GM12891 (cell line): Measurements from ENCODE around the gene GLRB.

ENCODE experiments used
- DNase-seq: peaks from one replicate; pipeline ENCODE4 v3.0.0; 2011; ENCODE audit warnings: low spot score; ENCODE audit not compliant: insufficient read length
- FAIRE-seq: peaks from 2 replicates; lab custom pipeline; 2011; peaks lifted over from hg19 to GRCh38; lab: Jason Lieb, UNC
- PAX5 ChIP-seq: IDR thresholded peaks from 2 replicates; pipeline ENCODE4 v1.6.1; 2011; ENCODE audit warnings: low read length, moderate library complexity, mild to moderate bottlenecking; ENCODE audit not compliant: insufficient read depth, severe bottlenecking
- POLR2A ChIP-seq: IDR thresholded peaks from 2 replicates; pipeline ENCODE4 v1.6.1; 2011; ENCODE audit warnings: low read depth, low read length, control low read depth
- POLR2AphosphoS5 ChIP-seq: IDR thresholded peaks from 2 replicates; pipeline ENCODE4 v1.6.1; 2011; ENCODE audit warnings: low read depth, low read length, control low read depth
- POU2F2 ChIP-seq: IDR thresholded peaks from 2 replicates; pipeline ENCODE4 v1.6.1; 2011; ENCODE audit warnings: low read depth, mild to moderate bottlenecking, control low read depth, low read length, moderate library complexity
- SPI1 ChIP-seq: IDR thresholded peaks from 2 replicates; pipeline ENCODE4 v1.6.1; 2011; ENCODE audit warnings: low read depth, low read length, control low read depth
- TAF1 ChIP-seq: IDR thresholded peaks from 2 replicates; pipeline ENCODE4 v1.6.1; 2011; ENCODE audit warnings: low read depth, low read length, control low read depth

GLRB gene

GRCh38 chr4:157184300-157184699, 108.3 kb downstream of the GLRB start:
- TF ChIP-seq POU2F2: no peak
- TF ChIP-seq PAX5: no peak
- TF ChIP-seq SPI1: no peak
- TF ChIP-seq POLR2AphosphoS5: no peak
- TF ChIP-seq POLR2A: no peak
- TF ChIP-seq TAF1: no peak
- FAIRE-seq (no peak), DNase-seq (no peak)

DNA sequence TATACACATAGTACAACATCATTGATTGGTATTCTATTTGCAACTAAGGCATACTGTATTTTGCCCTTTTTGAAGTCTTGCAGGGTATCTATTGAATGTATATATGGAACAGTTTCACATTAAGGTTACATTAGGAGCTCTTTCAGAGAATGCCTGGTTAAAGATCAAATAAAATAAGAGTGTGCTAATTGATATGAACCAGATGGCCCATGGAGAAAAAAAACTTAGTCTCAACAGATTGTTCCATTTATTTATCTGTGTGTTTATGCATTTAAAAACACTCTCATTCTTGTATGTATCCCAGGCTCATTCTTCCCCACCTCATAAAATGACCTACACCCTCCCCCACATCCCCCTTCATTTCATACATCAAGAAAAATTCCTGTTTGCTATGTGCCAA, 109.4 kb downstream of the GLRB start:
- TF ChIP-seq POLR2AphosphoS5 (no peak), POU2F2 (no peak), PAX5 (no peak), TAF1 (no peak), SPI1 (no peak), POLR2A (no peak)
- FAIRE-seq (no peak), DNase-seq (no peak)

DNA sequence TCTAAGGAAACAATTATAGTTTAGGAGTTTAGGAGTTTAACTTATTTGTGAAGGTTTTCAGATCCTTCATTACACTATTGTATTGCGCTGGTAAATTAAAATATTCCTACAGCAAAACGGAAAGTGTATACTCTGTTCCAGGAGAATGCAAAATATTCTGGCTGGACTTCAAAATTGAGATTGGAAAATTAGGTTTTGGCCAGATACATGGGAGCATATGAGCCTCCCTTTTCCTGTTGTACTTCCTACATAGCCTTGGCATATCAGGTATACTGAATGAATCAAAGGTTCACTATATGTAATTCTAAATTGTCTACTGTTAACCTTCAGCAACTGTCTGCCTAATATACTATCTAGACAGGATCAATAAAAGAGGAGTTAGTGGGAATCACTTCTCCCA, 119.4 kb downstream of the GLRB start:
- DNase-seq (no peak), FAIRE-seq (no peak)
- TF ChIP-seq SPI1 (no peak), POLR2A (no peak), POLR2AphosphoS5 (no peak), POU2F2 (no peak), TAF1 (no peak), PAX5 (no peak)

DNA sequence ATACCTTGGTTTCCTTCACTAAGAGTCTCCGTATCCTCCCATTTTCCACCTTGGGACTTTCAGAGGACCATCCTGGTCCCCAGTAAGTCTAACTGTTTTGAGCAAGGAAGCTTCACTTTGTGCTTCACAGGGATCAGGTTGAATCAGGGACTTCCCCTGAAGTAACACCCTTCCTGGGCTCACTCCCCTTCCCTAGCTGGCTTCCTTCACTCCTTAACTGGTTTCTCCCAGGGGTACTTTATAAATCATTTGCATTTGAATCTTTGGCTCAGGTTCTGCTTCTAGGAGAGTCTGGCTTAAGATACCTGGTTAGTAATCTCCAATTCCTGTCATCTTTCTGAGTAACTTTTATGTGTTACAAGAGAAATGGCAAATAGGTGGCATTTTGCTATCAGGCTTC, 120.1 kb downstream of the GLRB start:
- DNase-seq: no peak
- FAIRE-seq: no peak
- no peak for TF ChIP-seq TAF1
- no peak for TF ChIP-seq POU2F2
- no peak for TF ChIP-seq POLR2AphosphoS5
- TF ChIP-seq SPI1: no peak
- no peak for TF ChIP-seq PAX5
- no peak for TF ChIP-seq POLR2A

DNA sequence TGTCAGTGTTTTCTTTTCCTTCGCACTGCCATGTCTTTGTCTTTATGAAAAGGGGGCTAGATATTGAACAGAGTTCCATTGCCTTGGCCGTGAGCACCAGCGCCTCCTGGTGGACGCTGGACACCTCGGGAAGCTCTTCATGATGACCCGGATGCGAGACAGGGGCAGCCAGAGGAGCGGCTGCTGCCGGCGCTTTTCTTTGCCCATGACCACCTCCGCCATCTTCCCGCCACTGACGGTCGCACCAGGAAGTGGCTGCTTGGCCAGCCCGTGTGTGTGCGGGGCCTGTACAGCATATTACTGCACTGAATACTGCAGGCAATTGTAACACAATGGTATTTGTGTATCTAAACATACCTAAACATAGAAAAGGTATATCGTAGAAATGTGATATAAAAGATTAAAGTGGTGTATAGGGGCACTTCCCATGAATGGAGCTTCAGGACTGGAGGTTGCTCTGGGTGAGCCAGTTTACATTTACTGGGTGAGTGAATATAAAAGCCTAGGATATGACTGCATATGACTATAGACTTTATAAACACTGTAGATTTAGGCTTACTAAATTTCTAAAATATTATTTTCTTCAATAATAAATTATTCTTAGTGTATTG, 128.8 kb downstream of the GLRB start:
- no peak for TF ChIP-seq POLR2AphosphoS5
- no peak for TF ChIP-seq TAF1
- no peak for TF ChIP-seq PAX5
- no peak for TF ChIP-seq POLR2A
- DNase-seq (no peak), FAIRE-seq (no peak)

DNA sequence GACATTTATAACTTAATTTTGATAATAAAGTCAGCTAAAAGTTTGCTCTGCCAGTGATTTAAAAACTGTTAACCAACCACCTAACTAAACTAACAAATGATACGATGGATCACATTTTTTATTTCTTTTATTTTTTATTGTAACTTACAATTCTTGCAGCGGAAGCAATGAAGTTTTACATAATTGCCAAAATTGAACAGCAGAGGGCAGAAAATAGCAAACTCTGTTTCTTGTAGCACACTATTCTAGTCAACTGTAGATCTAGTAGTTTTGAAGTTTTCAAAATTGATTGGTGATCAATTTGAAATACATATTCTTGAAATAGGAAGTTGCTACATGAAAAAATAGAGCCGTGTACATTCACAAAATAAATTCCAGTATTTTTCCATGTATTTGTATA, 141.8 kb downstream of the GLRB start:
- FAIRE-seq (no peak), DNase-seq (no peak)
- TF ChIP-seq TAF1: no peak
- no peak for TF ChIP-seq PAX5
- TF ChIP-seq POLR2AphosphoS5: no peak
- no peak for TF ChIP-seq POU2F2
- TF ChIP-seq SPI1: no peak

DNA sequence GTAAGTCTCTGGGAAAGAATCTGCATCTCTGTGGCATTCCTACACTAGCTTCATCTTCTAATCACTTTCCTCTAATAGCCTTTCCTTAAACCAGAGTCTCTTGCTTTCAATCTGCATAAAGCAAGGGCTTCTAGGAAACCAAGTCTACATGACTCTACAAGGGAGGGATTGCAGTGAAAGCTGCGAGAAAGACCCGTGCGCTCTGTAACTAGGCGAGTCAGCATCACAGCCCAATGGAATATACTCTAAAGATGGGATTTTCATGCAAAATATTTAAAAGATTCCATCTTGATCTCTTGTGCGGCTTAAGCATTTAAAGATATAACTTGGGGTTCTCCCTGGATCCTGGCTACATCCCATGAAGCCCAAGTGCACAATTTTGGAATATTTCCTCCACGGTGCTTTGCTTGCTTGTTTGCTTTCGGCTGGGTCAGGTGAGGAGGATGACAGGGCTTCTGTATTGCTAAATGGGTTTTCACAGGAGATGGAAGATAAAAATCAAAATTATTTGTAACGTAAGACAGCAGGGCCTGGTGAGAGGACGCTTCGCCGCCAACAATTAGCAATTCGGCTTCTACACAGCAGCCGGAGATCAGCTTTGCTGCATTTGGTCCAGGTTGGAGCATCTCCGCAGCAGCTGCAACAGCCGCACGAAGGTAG, 143.9 kb downstream of the GLRB start:
- FAIRE-seq (no peak), DNase-seq (no peak)
- TF ChIP-seq POLR2AphosphoS5: no peak
- TF ChIP-seq PAX5: no peak
- no peak for TF ChIP-seq POU2F2
- no peak for TF ChIP-seq POLR2A
- no peak for TF ChIP-seq SPI1
- TF ChIP-seq TAF1: no peak

DNA sequence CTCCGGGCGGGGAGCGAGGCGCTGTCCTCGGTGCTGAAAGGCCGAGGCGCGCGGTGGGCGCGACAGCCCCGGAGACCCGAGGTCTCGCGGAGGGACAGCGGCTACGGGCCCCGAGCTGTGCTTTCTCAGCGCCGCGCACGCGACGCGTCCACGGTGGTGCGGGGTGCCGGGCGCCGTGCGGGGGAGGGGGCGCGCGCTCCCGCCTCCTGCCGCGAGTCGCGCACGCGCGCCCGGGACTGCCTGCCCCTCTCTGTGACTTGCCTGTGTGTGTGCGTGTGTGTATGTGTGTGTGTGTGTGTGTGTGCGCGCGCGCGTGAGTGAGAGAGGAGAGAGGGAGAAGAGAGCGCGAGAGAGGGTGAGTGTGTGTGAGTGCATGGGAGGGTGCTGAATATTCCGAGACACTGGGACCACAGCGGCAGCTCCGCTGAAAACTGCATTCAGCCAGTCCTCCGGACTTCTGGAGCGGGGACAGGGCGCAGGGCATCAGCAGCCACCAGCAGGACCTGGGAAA, 144.5 kb downstream of the GLRB start, which contains the start of gene GRIA2:
GRIA2 (plus strand) TSS at position 358 of the 511 bp plus-strand sequence. CDS start 315 bp downstream, outside the sequence.
- DNase-seq: no peak
- TF ChIP-seq SPI1 (no peak), PAX5 (no peak), POLR2AphosphoS5 (no peak), POLR2A (no peak), TAF1 (no peak), POU2F2 (no peak)
- FAIRE-seq: no peak

GRCh38 chr4:157221426-157221894, 145.5 kb downstream of the GLRB start:
- no peak for TF ChIP-seq PAX5
- no peak for TF ChIP-seq POLR2AphosphoS5
- TF ChIP-seq TAF1: no peak
- TF ChIP-seq SPI1: no peak
- TF ChIP-seq POLR2A: no peak
- no peak for TF ChIP-seq POU2F2
- DNase-seq: no peak
- no peak for FAIRE-seq
